CD4-positive, alpha-beta T cell treated with Interleukin-6 for 4 hours (primary cell): ENCODE data around the gene ARHGAP24.
"Not testable (repeated sequence)": the region's sequence is repeated elsewhere in the genome, so short reads cannot be mapped to it uniquely, and the experiment has no call there.

ENCODE experiments used
- DNase-seq: peaks from one replicate; pipeline ENCODE4 v3.0.0-alpha.2; 2020; ENCODE audit warnings: mixed read lengths

Gene ARHGAP24

GRCh38 chr4:85824166-85824945 is 349.4 kb downstream of the ARHGAP24 start:
- no peak for DNase-seq

GRCh38 chr4:85826060-85826678 is 351.2 kb downstream of the ARHGAP24 start:
- no peak for DNase-seq

- no peak for DNase-seq
Measured at GRCh38 chr4:85828027-85828890, 353.3 kb downstream of the ARHGAP24 start.

GRCh38 chr4:85829276-85830051 is 354.5 kb downstream of the ARHGAP24 start:
- no peak for DNase-seq

GRCh38 chr4:85831647-85832046 is 356.7 kb downstream of the ARHGAP24 start:
- no peak for DNase-seq

GRCh38 chr4:85833302-85833701 is 358.4 kb downstream of the ARHGAP24 start:
- DNase-seq = no peak

GRCh38 chr4:85834934-85835333 is 360.0 kb downstream of the ARHGAP24 start:
- DNase-seq = no peak

- no peak for DNase-seq
Measured at GRCh38 chr4:85836588-85837438, 361.9 kb downstream of the ARHGAP24 start.

GRCh38 chr4:85837439-85837733 is 362.4 kb downstream of the ARHGAP24 start:
- no peak for DNase-seq

GRCh38 chr4:85839981-85840451 is 365.1 kb downstream of the ARHGAP24 start:
- not testable (repeated sequence) for DNase-seq

- no peak for DNase-seq
Measured at GRCh38 chr4:85842540-85842939, 367.6 kb downstream of the ARHGAP24 start.

GRCh38 chr4:85853740-85854139 is 378.8 kb downstream of the ARHGAP24 start:
- not testable (repeated sequence) for DNase-seq

GRCh38 chr4:85854546-85854945 is 379.6 kb downstream of the ARHGAP24 start:
- no peak for DNase-seq

- no peak for DNase-seq
Measured at GRCh38 chr4:85860066-85860740, 385.3 kb downstream of the ARHGAP24 start.

- DNase-seq = no peak
Measured at GRCh38 chr4:85861064-85861765, 386.3 kb downstream of the ARHGAP24 start.

GRCh38 chr4:85862896-85863295 is 387.9 kb downstream of the ARHGAP24 start:
- no peak for DNase-seq

GRCh38 chr4:85864259-85865205 is 389.6 kb downstream of the ARHGAP24 start:
- DNase-seq = no peak

GRCh38 chr4:85865256-85865655 is 390.3 kb downstream of the ARHGAP24 start:
- DNase-seq = no peak

- no peak for DNase-seq
Measured at GRCh38 chr4:85866508-85866907, 391.6 kb downstream of the ARHGAP24 start.
